HFFc6 (cell line): ENCODE results near the gene CYP2C8. TPM values are rescaled to one million over a fixed set of nuclear protein-coding genes. Genes with fewer than 3 reads are reported as not detected.

Source experiments
- DNase-seq: peaks from one replicate; pipeline ENCODE4 v3.0.0-alpha.2; 2018
- H3K27ac Mint-ChIP-seq: 2 replicates; pipeline ENCODE4 v1.8.0; 2020; ENCODE audit warnings: mild to moderate bottlenecking, mixed read lengths
- H3K27me3 Mint-ChIP-seq: 2 replicates; pipeline ENCODE4 v1.8.0; 2021; ENCODE audit warnings: mild to moderate bottlenecking, moderate library complexity, mixed read lengths; ENCODE audit not compliant: insufficient read depth
- H3K36me3 Mint-ChIP-seq: 2 replicates; pipeline ENCODE4 v1.8.0; 2021; ENCODE audit warnings: low read depth, mixed read lengths
- H3K4me1 Mint-ChIP-seq: 2 replicates; pipeline ENCODE4 v1.8.0; 2020; ENCODE audit warnings: low read depth, mixed read lengths
- H3K4me3 Mint-ChIP-seq: 2 replicates; pipeline ENCODE4 v1.8.0; 2020; ENCODE audit warnings: mild to moderate bottlenecking, moderate library complexity, mixed read lengths
- H3K9me3 Mint-ChIP-seq: 2 replicates; pipeline ENCODE4 v1.8.0; 2020; ENCODE audit warnings: mild to moderate bottlenecking, mixed read lengths
- CTCF ChIP-seq: fragments of 200-600 bp; sonication (generic); IDR thresholded peaks from 2 replicates; pipeline ENCODE4 v1.5.0; 2021; ENCODE audit warnings: antibody characterized with exemption, mild to moderate bottlenecking
- total RNA-seq, 6 experiments: library from RNA; stranded (reverse); fragmentation: NEBNext Ultra II Directional; extraction: Animal tissue kit (Norgen Biotek cat#: 25700); gene quantifications; 2 replicates in 1 of 6; 3 replicates in 5 of 6; pipeline ENCODE4 v1.2.3, GENCODE V29; 2021

The CYP2C8 gene
- total RNA-seq, 6 experiments from 2014 or later = not detected

GRCh38 chr10:94992811-94993210 lies 76.5 kb downstream of the CYP2C8 start:
- Mint-ChIP-seq H3K36me3 (no peaks in the 10 kb centered on the region), H3K27ac (no peak overlapping the region), H3K27me3 (no peaks in the 10 kb centered on the region), H3K4me1 (no peaks in the 10 kb centered on the region), H3K9me3 (peaks cover 51% of the 10 kb centered on the region), H3K4me3 (no peak overlapping the region)
- TF ChIP-seq CTCF = no peak
- no peak for DNase-seq

DNA sequence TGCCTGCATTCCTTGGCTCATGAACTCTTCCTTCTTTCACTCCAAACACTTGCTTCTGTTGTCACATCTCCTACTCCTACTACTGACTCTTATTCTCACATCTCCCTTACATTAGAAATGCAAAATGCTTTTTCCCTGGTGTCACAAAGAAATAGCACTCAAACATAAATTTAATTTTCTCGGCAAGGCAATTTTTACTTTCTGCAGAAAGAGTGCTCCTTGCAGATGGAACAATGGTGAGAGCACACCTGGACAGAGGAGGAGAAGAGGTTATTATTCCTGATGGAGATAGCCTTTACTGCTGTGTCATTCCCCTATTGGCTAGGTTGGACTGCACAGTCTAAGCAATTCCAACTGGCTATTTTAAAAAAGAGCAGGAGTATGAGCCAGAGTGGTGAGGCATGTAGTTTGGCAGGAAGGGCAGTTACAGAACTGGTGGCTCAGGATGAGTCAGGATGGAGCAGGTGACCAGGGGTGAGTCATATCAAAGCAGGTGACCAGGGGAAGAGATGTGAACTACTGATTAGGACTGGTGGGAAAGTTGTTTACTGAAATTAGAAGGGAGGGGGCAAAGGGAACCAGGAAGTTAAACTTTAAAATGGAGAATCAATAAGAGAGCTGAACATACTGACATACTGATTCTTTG lies 77.9 kb downstream of the CYP2C8 start:
- TF ChIP-seq CTCF = no peak
- no peak for DNase-seq
- Mint-ChIP-seq H3K27me3 (no peaks in the 10 kb centered on the region), H3K4me1 (no peaks in the 10 kb centered on the region), H3K9me3 (peaks cover 45% of the 10 kb centered on the region), H3K36me3 (no peaks in the 10 kb centered on the region), H3K4me3 (no peak overlapping the region), H3K27ac (no peak overlapping the region)

DNA sequence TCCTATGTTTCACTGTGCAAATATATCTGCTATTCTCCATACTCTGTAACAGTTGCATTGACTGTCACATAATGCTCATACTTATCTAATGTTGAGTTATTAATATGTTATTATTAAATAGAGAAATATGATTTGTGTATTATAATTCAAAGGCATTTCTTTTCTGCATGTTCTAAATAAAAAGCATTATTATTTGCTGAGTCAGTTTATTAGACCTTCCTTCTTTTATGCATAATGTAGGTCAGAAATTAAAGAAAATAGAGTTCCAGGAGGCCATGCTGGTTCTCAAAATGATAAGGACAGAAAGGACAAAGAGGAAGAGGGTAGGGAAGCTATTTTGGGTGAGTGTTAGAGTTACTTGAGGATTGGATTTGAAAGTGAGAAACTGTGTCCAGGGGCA lies 80.1 kb downstream of the CYP2C8 start:
- H3K4me1 Mint-ChIP-seq = no peaks in the 10 kb centered on the region
- H3K36me3 Mint-ChIP-seq = no peaks in the 10 kb centered on the region
- no peak overlapping the region for H3K4me3 Mint-ChIP-seq
- DNase-seq = no peak
- H3K27ac Mint-ChIP-seq = no peak overlapping the region
- H3K27me3 Mint-ChIP-seq = no peaks in the 10 kb centered on the region
- no peak for TF ChIP-seq CTCF
- peaks cover 60% of the 10 kb centered on the region for H3K9me3 Mint-ChIP-seq

Other genes starting within 250 kb of the CYP2C8 start
- gene CYP2C9, start 130.8 kb downstream of the CYP2C8 start, total RNA-seq = not detected
- gene ACSM6, start 124.7 kb upstream of the CYP2C8 start, total RNA-seq = not detected
- gene PDLIM1, start 221.5 kb upstream of the CYP2C8 start, total RNA-seq = 100 to 1,000 TPM; 131 to 163 (median 154) TPM